ENCODE results near the gene ITGB4. TPM values are rescaled to one million over a fixed set of nuclear protein-coding genes. Genes with fewer than 3 reads are reported as not detected.
A peak's percentile ranks its signal among the peaks of the same experiment; 100 is the strongest.

Gene ITGB4
- polyA plus RNA-seq, 1 of the 3 experiments (the other 2 are of a cell fraction) = 7.0 TPM

GRCh38 chr17:75784473-75785015 lies 63.3 kb downstream of the ITGB4 start, which contains the start of gene UNK (continued):
- TF ChIP-seq CTCF (IDR thresholded peaks at IDR 0.05) (no peak), ELF1 (IDR thresholded peaks at IDR 0.05) (peak; percentile 72; the same call in 1 of the 2 replicates), TCF12 (IDR thresholded peaks at IDR 0.05) (peak; percentile 37), GATA2 (CRISPR knock-in tag; IDR thresholded peaks at IDR 0.05) (no peak), CHD2 (IDR thresholded peaks at IDR 0.05; ENCODE audit: low read length, partially characterized antibody) (peak; percentile 98)
- TF ChIP-seq, protein P1, sequence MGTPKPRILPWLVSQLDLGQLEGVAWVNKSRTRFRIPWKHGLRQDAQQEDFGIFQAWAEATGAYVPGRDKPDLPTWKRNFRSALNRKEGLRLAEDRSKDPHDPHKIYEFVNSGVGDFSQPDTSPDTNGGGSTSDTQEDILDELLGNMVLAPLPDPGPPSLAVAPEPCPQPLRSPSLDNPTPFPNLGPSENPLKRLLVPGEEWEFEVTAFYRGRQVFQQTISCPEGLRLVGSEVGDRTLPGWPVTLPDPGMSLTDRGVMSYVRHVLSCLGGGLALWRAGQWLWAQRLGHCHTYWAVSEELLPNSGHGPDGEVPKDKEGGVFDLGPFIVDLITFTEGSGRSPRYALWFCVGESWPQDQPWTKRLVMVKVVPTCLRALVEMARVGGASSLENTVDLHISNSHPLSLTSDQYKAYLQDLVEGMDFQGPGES (IDR thresholded peaks at IDR 0.05; ENCODE audit: low read depth, low read length) = no peak
- TF ChIP-seq, protein P2, sequence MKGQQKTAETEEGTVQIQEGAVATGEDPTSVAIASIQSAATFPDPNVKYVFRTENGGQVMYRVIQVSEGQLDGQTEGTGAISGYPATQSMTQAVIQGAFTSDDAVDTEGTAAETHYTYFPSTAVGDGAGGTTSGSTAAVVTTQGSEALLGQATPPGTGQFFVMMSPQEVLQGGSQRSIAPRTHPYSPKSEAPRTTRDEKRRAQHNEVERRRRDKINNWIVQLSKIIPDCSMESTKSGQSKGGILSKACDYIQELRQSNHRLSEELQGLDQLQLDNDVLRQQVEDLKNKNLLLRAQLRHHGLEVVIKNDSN (IDR thresholded peaks at IDR 0.05; ENCODE audit: borderline replicate concordance, low read depth) = no peak
- TF ChIP-seq, protein P3, sequence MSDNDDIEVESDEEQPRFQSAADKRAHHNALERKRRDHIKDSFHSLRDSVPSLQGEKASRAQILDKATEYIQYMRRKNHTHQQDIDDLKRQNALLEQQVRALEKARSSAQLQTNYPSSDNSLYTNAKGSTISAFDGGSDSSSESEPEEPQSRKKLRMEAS (IDR thresholded peaks at IDR 0.05; ENCODE audit: low read depth) = no peak

GRCh38 chr17:75785016-75785890 lies 64.0 kb downstream of the ITGB4 start:
- peak; percentile 94 for DNase-seq
- CTCF ChIA-PET = interaction anchor here (1.3 to 10.3 kb wide), 11 partner anchors 11 to 76 kb away, joined by 3 to 121 read pairs (median 16); partner anchors contain the start of genes GALK1, UNC13D and WBP2
- Histone ChIP-seq H3K4me2 (peak overlapping the region; percentile 88), H3K27ac (ENCODE audit: low read depth in 2 of 2, low read length in 1 of 2) (peak overlapping the region; percentile 98), H3K4me1 (ENCODE audit: control insufficient read depth in 1 of 2, insufficient read depth in 2 of 2, low read depth in 1 of 2, low read length in 1 of 2) (peaks cover 16 to 18% of the 10 kb centered on the region in 2 experiments), H2AFZ (ENCODE audit: low read depth) (peak overlapping the region; percentile 76), H3F3A (replicated peaks; ENCODE audit: insufficient read depth) (peaks cover 32% of the 10 kb centered on the region), H3K36me3 (replicated peaks in 1 of 2; ENCODE audit: control insufficient read depth in 1 of 2, insufficient read depth in 2 of 2, low read length in 1 of 2) (peaks cover 0 to 4% of the 10 kb centered on the region in 2 experiments), H3K79me2 (ENCODE audit: insufficient read depth) (peaks cover 52% of the 10 kb centered on the region), H3K9me2 (no peaks in the 10 kb centered on the region), H3K4me3 (ENCODE audit: low read depth in 2 of 2, low read length in 1 of 2) (peak overlapping the region; percentile 65 to 72), H3K27me3 (ENCODE audit: insufficient read depth) (no peaks in the 10 kb centered on the region), H3K9ac (peak overlapping the region; percentile 94), H4K20me1 (ENCODE audit: insufficient read depth) (no peaks in the 10 kb centered on the region), H3K9me3 (no peaks in the 10 kb centered on the region)
- POLR2A ChIA-PET = interaction anchor here (0.5 to 4.0 kb wide), 19 partner anchors 8 to 108 kb away, joined by 3 to 47 read pairs (median 5); partner anchors contain the start of genes GALK1, UNC13D and WBP2
- WGBS (ENCODE audit: low lambda C conversion rate) = 10% methylated on average over 35 of the region's 43 CpGs
- TF ChIP-seq MXI1 (IDR thresholded peaks at IDR 0.05; ENCODE audit: low read depth, low read length) (peak; percentile 31), GATA2 (CRISPR knock-in tag; IDR thresholded peaks at IDR 0.05) (0 out of 2 replicates have a peak, but pooled peaks have one; percentile 26), TCF12 (IDR thresholded peaks at IDR 0.05) (peak; percentile 49; the same call in 1 of the 2 replicates), YY1 (IDR thresholded peaks at IDR 0.05; ENCODE audit: low read depth) (peak; percentile 50), JUND (IDR thresholded peaks at IDR 0.05) (peak; percentile 67; the same call in 1 of the 2 replicates), GABPA (IDR thresholded peaks at IDR 0.05; ENCODE audit: low read depth) (no peak; the same call in 1 of the 2 replicates), RCOR1 (IDR thresholded peaks at IDR 0.05; ENCODE audit: low read length) (peak; percentile 20; the same call in 1 of the 2 replicates), FOXM1 (IDR thresholded peaks at IDR 0.05; ENCODE audit: low read depth) (peak; percentile 82; the same call in 1 of the 2 replicates), SMC3 (IDR thresholded peaks at IDR 0.05; ENCODE audit: low read depth, low read length) (no peak), SIN3A (IDR thresholded peaks at IDR 0.05; ENCODE audit: borderline replicate concordance, low read depth, low read length) (peak; percentile 87; the same call in 1 of the 2 replicates), NFIC (IDR thresholded peaks at IDR 0.05; ENCODE audit: borderline replicate concordance) (peak; percentile 29; the same call in 1 of the 2 replicates), EP300 (IDR thresholded peaks at IDR 0.05; ENCODE audit: borderline replicate concordance in 1 of 2, low read depth in 1 of 2, low read length in 1 of 2) (peak; percentile 79 to 92; a peak in 3 of 4 replicates), TAF1 (IDR thresholded peaks at IDR 0.05; ENCODE audit: borderline replicate concordance, low read depth, low read length) (peak; percentile 95)
- TF ChIP-seq, protein P4, sequence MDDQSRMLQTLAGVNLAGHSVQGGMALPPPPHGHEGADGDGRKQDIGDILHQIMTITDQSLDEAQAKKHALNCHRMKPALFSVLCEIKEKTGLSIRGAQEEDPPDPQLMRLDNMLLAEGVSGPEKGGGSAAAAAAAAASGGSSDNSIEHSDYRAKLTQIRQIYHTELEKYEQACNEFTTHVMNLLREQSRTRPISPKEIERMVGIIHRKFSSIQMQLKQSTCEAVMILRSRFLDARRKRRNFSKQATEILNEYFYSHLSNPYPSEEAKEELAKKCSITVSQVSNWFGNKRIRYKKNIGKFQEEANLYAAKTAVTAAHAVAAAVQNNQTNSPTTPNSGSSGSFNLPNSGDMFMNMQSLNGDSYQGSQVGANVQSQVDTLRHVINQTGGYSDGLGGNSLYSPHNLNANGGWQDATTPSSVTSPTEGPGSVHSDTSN (IDR thresholded peaks at IDR 0.05) = no peak; the same call in 1 of the 2 replicates
- TF ChIP-seq, protein P3 (IDR thresholded peaks at IDR 0.05; ENCODE audit: low read depth) = peak; percentile 99
- TF ChIP-seq, protein P2 (IDR thresholded peaks at IDR 0.05; ENCODE audit: borderline replicate concordance, low read depth) = peak; percentile 78
- TF ChIP-seq, protein P1 (IDR thresholded peaks at IDR 0.05; ENCODE audit: low read depth, low read length) = no peak

Data from SK-N-SH (cell line).